ENCODE results near the gene FBXL3. TPM values are rescaled to one million over a fixed set of nuclear protein-coding genes. Genes with fewer than 3 reads are reported as not detected.
"Not testable (repeated sequence)": the region's sequence is repeated elsewhere in the genome, so short reads cannot be mapped to it uniquely, and the experiment has no call there.

FBXL3 gene
- total and polyA plus RNA-seq, 2 donors (not counting 1 experiment from before 2014, with no cell fraction given) = 20.5 to 78.0 TPM

GRCh38 chr13:77013853-77014542 lies 13.0 kb downstream of the FBXL3 start:
- Histone ChIP-seq H3K27ac (ENCODE audit: low read length in 2 of 2) (peak overlapping the region in 1 of 2 donors; percentile 33), H3K36me3 (replicated peaks in 1 of 2; ENCODE audit: control extremely low read depth in 1 of 2, control insufficient read depth in 1 of 2, extremely low read depth in 1 of 2, insufficient read depth in 2 of 2, low read length in 1 of 2) (peaks cover 2 to 77% of the 10 kb centered on the region in 2 experiments), H3K9ac (ENCODE audit: low read length) (no peak overlapping the region), H3K79me2 (ENCODE audit: control insufficient read depth, insufficient read depth, low read length) (peaks cover 78% of the 10 kb centered on the region), H3K4me3 (ENCODE audit: control extremely low read depth in 1 of 5, extremely low read depth in 1 of 5, insufficient read depth in 1 of 5, low read depth in 2 of 5, low read length in 4 of 5) (no peak overlapping the region), H3K4me2 (replicated peaks; ENCODE audit: low read depth, low read length, poor library complexity, severe bottlenecking) (no peak overlapping the region), H4K20me1 (ENCODE audit: control insufficient read depth, insufficient read depth, low read length, poor library complexity, severe bottlenecking) (peaks cover 52% of the 10 kb centered on the region), H2AFZ (ENCODE audit: insufficient read depth, low read depth, low read length, poor library complexity, severe bottlenecking) (no peak overlapping the region), H3K4me1 (ENCODE audit: control insufficient read depth in 2 of 2, insufficient read depth in 2 of 2, low read length in 2 of 2) (no peaks in the 10 kb centered on the region), H3K27me3 (replicated peaks in 1 of 4; ENCODE audit: control extremely low read depth in 1 of 4, control insufficient read depth in 3 of 4, insufficient read depth in 4 of 4, low read length in 3 of 4) (no peaks in the 10 kb centered on the region), H3K9me3 (ENCODE audit: control extremely low read depth in 1 of 3, control insufficient read depth in 2 of 3, insufficient read depth in 1 of 3, low read length in 2 of 3) (no peaks in the 10 kb centered on the region)
- H3K9me3 Mint-ChIP-seq (ENCODE audit: insufficient read depth) = no peaks in the 10 kb centered on the region
- ChIA-PET CTCF (interaction anchor here (0.8 to 1.8 kb wide), 5 partner anchors 11 to 43 kb away, joined by 3 to 6 read pairs (median 3); no protein-coding TSS in a partner anchor), POLR2A (interaction anchor here (0.6 kb wide), 1 partner anchor 12 kb away, joined by 4 read pairs; no protein-coding TSS in a partner anchor)
- H3K27me3 Mint-ChIP-seq = no peaks in the 10 kb centered on the region
- intact Hi-C loops (cut with micrococcal nuclease) = no loop called here
- H3K27ac Mint-ChIP-seq = no peak overlapping the region
- peaks cover 26% of the 10 kb centered on the region for H3K4me1 Mint-ChIP-seq
- no peak for ATAC-seq (ENCODE audit: low read depth)
- DNase-seq = no peak
- H3K4me3 Mint-ChIP-seq = no peak overlapping the region
- no CpG with 5 or more reads among the region's 2 CpGs for WGBS (ENCODE audit: insufficient coverage)
- TF ChIP-seq CTCF (IDR thresholded peaks at IDR 0.05) (no peak), EZH2 (IDR thresholded peaks at IDR 0.05; ENCODE audit: borderline replicate concordance, insufficient read depth, low read depth, low read length, poor library complexity, severe bottlenecking) (no peak)

GRCh38 chr13:77009719-77010118 lies 17.2 kb downstream of the FBXL3 start:
- intact Hi-C loops (cut with micrococcal nuclease) = loop anchor here (2.0 kb wide), 1 partner anchor 15 kb away; no protein-coding TSS in a partner anchor
- H3K4me1 Mint-ChIP-seq = peaks cover 19% of the 10 kb centered on the region
- H3K27ac Mint-ChIP-seq; H3K4me1 ChIP-seq (ENCODE audit: control insufficient read depth in 2 of 2, insufficient read depth in 2 of 2, low read length in 2 of 2); H3K9me3 Mint-ChIP-seq (ENCODE audit: insufficient read depth); H3K4me2 ChIP-seq (replicated peaks; ENCODE audit: low read depth, low read length, poor library complexity, severe bottlenecking); POLR2A ChIA-PET; CTCF ChIA-PET; DNase-seq; ATAC-seq (ENCODE audit: low read depth); H3K4me3 Mint-ChIP-seq; H3K27ac ChIP-seq (ENCODE audit: low read length in 2 of 2); H3K4me3 ChIP-seq (ENCODE audit: control extremely low read depth in 1 of 5, extremely low read depth in 1 of 5, insufficient read depth in 1 of 5, low read depth in 2 of 5, low read length in 4 of 5); H3K9me3 ChIP-seq (ENCODE audit: control extremely low read depth in 1 of 3, control insufficient read depth in 2 of 3, insufficient read depth in 1 of 3, low read length in 2 of 3); H3K9ac ChIP-seq (ENCODE audit: low read length); H3K27me3 Mint-ChIP-seq; H2AFZ ChIP-seq (ENCODE audit: insufficient read depth, low read depth, low read length, poor library complexity, severe bottlenecking); H3K27me3 ChIP-seq (replicated peaks in 1 of 4; ENCODE audit: control extremely low read depth in 1 of 4, control insufficient read depth in 3 of 4, insufficient read depth in 4 of 4, low read length in 3 of 4): not testable (repeated sequence)
- no CpG with 5 or more reads among the region's 5 CpGs for WGBS (ENCODE audit: insufficient coverage)
- peaks cover 48% of the 10 kb centered on the region for H3K79me2 ChIP-seq (ENCODE audit: control insufficient read depth, insufficient read depth, low read length)
- peaks cover 41% of the 10 kb centered on the region for H4K20me1 ChIP-seq (ENCODE audit: control insufficient read depth, insufficient read depth, low read length, poor library complexity, severe bottlenecking)
- peaks cover 0 to 66% of the 10 kb centered on the region in 2 experiments for H3K36me3 ChIP-seq (replicated peaks in 1 of 2; ENCODE audit: control extremely low read depth in 1 of 2, control insufficient read depth in 1 of 2, extremely low read depth in 1 of 2, insufficient read depth in 2 of 2, low read length in 1 of 2)

All from B cell (primary cell).